GM21526 (cell line): ENCODE data around the gene EVA1C.
"Not testable (repeated sequence)": the region's sequence is repeated elsewhere in the genome, so short reads cannot be mapped to it uniquely, and the experiment has no call there.

ENCODE experiments used
- ATAC-seq: cut with Tn5 transposase; IDR thresholded peaks from one replicate; pipeline ENCODE4 v1.9.1; 2021; ENCODE audit warnings: moderate library complexity; ENCODE audit not compliant: unreplicated experiment, low FRiP score

The EVA1C gene

GRCh38 chr21:32549886-32550285 lies 137.4 kb downstream of the EVA1C start:
- ATAC-seq = no peak

- no peak for ATAC-seq
These were observed 142.5 kb downstream of the EVA1C start for GRCh38 chr21:32554832-32555638.

GRCh38 chr21:32558106-32558505 lies 145.6 kb downstream of the EVA1C start:
- no peak for ATAC-seq

GRCh38 chr21:32559006-32559610 lies 146.6 kb downstream of the EVA1C start:
- no peak for ATAC-seq

GRCh38 chr21:32560896-32561295 lies 148.4 kb downstream of the EVA1C start:
- ATAC-seq = no peak

- ATAC-seq = not testable (repeated sequence)
These were observed 149.0 kb downstream of the EVA1C start for GRCh38 chr21:32561476-32561875.

- ATAC-seq = no peak
These were observed 149.9 kb downstream of the EVA1C start for GRCh38 chr21:32562426-32562825.

GRCh38 chr21:32562915-32563314 lies 150.4 kb downstream of the EVA1C start:
- no peak for ATAC-seq
